ENCODE measurements around the gene CPNE4. TPM values are rescaled to one million over a fixed set of nuclear protein-coding genes. Genes with fewer than 3 reads are reported as not detected.

CPNE4 gene
- total RNA-seq, 1 experiment from 2014 or later: 5.7 TPM

DNA sequence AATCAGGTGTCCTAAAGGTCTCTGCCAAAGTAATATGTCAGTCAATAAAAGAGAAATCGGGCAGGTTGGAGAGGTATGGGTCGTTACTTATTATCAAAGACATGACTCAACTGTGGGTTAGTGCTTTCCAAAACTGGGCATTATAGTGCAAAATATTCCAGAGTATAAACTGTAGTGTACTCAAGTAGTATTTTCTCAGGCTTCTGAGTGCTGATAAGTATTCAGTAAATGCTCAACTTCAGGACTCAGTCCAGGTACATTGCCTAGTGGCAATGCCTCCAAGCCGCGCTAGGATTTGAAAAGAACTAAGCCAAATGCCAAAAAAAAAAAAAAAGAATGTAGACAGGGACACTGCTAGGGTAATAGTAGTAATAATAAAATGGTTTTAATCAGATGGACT, 233.2 kb downstream of the CPNE4 start:
- ChIA-PET POLR2A (ENCODE audit: low non-redundant PET) (no interaction called here), CTCF (no interaction called here)
- H3K36me3 ChIP-seq (ENCODE audit: insufficient read depth, low read length, poor library complexity, severe bottlenecking): no peaks in the 10 kb centered on the region
- no peak overlapping the region for H3K27ac ChIP-seq (ENCODE audit: low read depth, low read length, poor library complexity, severe bottlenecking)
- no TSS peak for BruUV-seq (replicated peaks)
- H3K4me3 ChIP-seq (ENCODE audit: low read depth, low read length, poor library complexity, severe bottlenecking): no peak overlapping the region
- DNase-seq (ENCODE audit: low spot score): no peak
- TF ChIP-seq EZH2 (IDR thresholded peaks at IDR 0.05; ENCODE audit: borderline replicate concordance, low read depth, low read length, poor library complexity, severe bottlenecking): no peak
- TF ChIP-seq, protein P1, sequence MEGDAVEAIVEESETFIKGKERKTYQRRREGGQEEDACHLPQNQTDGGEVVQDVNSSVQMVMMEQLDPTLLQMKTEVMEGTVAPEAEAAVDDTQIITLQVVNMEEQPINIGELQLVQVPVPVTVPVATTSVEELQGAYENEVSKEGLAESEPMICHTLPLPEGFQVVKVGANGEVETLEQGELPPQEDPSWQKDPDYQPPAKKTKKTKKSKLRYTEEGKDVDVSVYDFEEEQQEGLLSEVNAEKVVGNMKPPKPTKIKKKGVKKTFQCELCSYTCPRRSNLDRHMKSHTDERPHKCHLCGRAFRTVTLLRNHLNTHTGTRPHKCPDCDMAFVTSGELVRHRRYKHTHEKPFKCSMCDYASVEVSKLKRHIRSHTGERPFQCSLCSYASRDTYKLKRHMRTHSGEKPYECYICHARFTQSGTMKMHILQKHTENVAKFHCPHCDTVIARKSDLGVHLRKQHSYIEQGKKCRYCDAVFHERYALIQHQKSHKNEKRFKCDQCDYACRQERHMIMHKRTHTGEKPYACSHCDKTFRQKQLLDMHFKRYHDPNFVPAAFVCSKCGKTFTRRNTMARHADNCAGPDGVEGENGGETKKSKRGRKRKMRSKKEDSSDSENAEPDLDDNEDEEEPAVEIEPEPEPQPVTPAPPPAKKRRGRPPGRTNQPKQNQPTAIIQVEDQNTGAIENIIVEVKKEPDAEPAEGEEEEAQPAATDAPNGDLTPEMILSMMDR (conservative IDR thresholded peaks at IDR 0.05; ENCODE audit: low read depth, low read length): no peak
- intact Hi-C loops (cut with micrococcal nuclease; ENCODE audit: unreplicated experiment): no loop called here
- no peaks in the 10 kb centered on the region for H3K9me3 ChIP-seq (ENCODE audit: low read depth, low read length, poor library complexity, severe bottlenecking)
- H3K27me3 ChIP-seq (replicated peaks; ENCODE audit: insufficient read depth, low read depth, low read length, poor library complexity): no peaks in the 10 kb centered on the region
- H3K4me1 ChIP-seq (ENCODE audit: insufficient read depth, low read length, poor library complexity, severe bottlenecking): peaks cover 25% of the 10 kb centered on the region

DNA sequence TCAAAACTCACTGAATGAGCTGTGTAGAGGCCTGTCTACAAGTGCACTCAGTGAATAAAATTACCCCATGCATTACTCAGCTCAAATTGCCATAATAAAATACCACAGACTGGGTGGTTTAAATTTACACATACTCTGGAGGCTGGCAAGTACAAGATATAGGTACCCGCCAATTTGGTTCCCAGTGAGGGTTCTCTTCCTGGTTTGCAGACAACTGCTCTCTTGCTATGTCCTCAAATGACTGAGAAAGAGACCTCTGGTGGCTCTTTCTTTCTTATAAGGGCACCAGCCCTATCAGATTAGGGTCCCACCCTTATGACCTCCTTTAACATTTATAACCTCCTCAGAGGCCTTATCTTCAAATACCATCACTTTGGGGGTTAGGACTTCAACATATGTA, 237.0 kb downstream of the CPNE4 start:
- no peaks in the 10 kb centered on the region for H3K27me3 ChIP-seq (replicated peaks; ENCODE audit: insufficient read depth, low read depth, low read length, poor library complexity)
- H3K36me3 ChIP-seq (ENCODE audit: insufficient read depth, low read length, poor library complexity, severe bottlenecking): no peaks in the 10 kb centered on the region
- no peaks in the 10 kb centered on the region for H3K9me3 ChIP-seq (ENCODE audit: low read depth, low read length, poor library complexity, severe bottlenecking)
- BruUV-seq (replicated peaks): no TSS peak
- peaks cover 43% of the 10 kb centered on the region for H3K4me1 ChIP-seq (ENCODE audit: insufficient read depth, low read length, poor library complexity, severe bottlenecking)
- peak overlapping the region; percentile 77 for H3K27ac ChIP-seq (ENCODE audit: low read depth, low read length, poor library complexity, severe bottlenecking)
- POLR2A ChIA-PET (ENCODE audit: low non-redundant PET): no interaction called here
- intact Hi-C loops (cut with micrococcal nuclease; ENCODE audit: unreplicated experiment): loop anchor here (2.0 to 5.0 kb wide), 3 partner anchors 51 to 765 kb away; no protein-coding TSS in a partner anchor
- DNase-seq (ENCODE audit: low spot score): peak; percentile 50
- TF ChIP-seq, protein P1 (conservative IDR thresholded peaks at IDR 0.05; ENCODE audit: low read depth, low read length): no peak
- no peak for TF ChIP-seq EZH2 (IDR thresholded peaks at IDR 0.05; ENCODE audit: borderline replicate concordance, low read depth, low read length, poor library complexity, severe bottlenecking)
- H3K4me3 ChIP-seq (ENCODE audit: low read depth, low read length, poor library complexity, severe bottlenecking): no peak overlapping the region
- CTCF ChIA-PET: interaction anchor here (2.9 kb wide), 1 partner anchor 232 kb away, joined by 18 read pairs; no protein-coding TSS in a partner anchor

DNA sequence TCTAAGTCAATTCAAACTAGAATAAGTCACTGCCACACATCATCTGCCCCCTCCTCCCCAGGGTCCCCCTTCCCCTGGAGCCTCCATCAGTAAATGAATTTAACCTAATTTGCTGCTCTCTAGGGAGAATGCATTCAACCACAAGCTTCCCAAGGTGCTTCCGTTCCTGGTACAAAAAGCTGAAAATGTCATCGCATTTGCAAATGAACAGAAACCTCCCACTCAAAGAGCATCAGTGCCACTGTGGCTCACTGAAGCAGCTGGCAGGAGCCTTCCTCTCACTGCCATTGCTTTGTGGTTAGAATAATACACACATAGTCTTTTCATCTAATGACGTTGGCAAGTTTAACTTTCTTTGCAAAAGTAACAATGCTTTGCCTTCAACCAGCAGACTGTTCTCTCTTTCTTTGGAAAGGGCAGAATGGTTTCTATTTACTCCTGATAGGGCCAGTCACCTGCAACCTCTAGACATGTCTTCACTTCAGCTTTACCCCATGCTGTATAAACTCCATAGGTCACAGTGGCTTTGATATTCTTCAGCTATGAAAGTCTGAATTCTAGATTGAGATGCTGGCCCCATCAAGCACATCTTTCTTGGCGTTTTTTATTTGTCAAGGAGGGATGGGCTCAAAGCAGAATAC, 238.1 kb downstream of the CPNE4 start:
- Histone ChIP-seq H3K9me3 (ENCODE audit: low read depth, low read length, poor library complexity, severe bottlenecking) (no peaks in the 10 kb centered on the region), H3K27ac (ENCODE audit: low read depth, low read length, poor library complexity, severe bottlenecking) (peak overlapping the region; percentile 77), H3K4me1 (ENCODE audit: insufficient read depth, low read length, poor library complexity, severe bottlenecking) (peaks cover 43% of the 10 kb centered on the region), H3K27me3 (replicated peaks; ENCODE audit: insufficient read depth, low read depth, low read length, poor library complexity) (no peaks in the 10 kb centered on the region), H3K36me3 (ENCODE audit: insufficient read depth, low read length, poor library complexity, severe bottlenecking) (no peaks in the 10 kb centered on the region), H3K4me3 (ENCODE audit: low read depth, low read length, poor library complexity, severe bottlenecking) (no peak overlapping the region)
- CTCF ChIA-PET: interaction anchor here (0.8 to 2.9 kb wide), 5 partner anchors 24 to 763 kb away, joined by 3 to 21 read pairs (median 6); partner anchors contain the start of gene CPNE4
- TF ChIP-seq EZH2 (IDR thresholded peaks at IDR 0.05; ENCODE audit: borderline replicate concordance, low read depth, low read length, poor library complexity, severe bottlenecking): no peak
- TF ChIP-seq, protein P1 (conservative IDR thresholded peaks at IDR 0.05; ENCODE audit: low read depth, low read length): no peak
- POLR2A ChIA-PET (ENCODE audit: low non-redundant PET): interaction anchor here (0.7 kb wide), 1 partner anchor 233 kb away, joined by 3 read pairs; no protein-coding TSS in a partner anchor
- intact Hi-C loops (cut with micrococcal nuclease; ENCODE audit: unreplicated experiment): loop anchor here (2.0 to 5.0 kb wide), 3 partner anchors 52 to 764 kb away; no protein-coding TSS in a partner anchor
- BruUV-seq (replicated peaks): no TSS peak
- DNase-seq (ENCODE audit: low spot score): peak; percentile 96

Data from A673 (cell line).